IPS DF 19.7 (cell line): ENCODE data around the gene SYT13.
"Not testable (repeated sequence)": the region's sequence is repeated elsewhere in the genome, so short reads cannot be mapped to it uniquely, and the experiment has no call there.

ENCODE experiments used
- DNase-seq: peaks from one replicate; pipeline ENCODE4 v3.0.0-alpha.2; 2013; ENCODE audit warnings: low read depth, low spot score

SYT13 gene

DNA sequence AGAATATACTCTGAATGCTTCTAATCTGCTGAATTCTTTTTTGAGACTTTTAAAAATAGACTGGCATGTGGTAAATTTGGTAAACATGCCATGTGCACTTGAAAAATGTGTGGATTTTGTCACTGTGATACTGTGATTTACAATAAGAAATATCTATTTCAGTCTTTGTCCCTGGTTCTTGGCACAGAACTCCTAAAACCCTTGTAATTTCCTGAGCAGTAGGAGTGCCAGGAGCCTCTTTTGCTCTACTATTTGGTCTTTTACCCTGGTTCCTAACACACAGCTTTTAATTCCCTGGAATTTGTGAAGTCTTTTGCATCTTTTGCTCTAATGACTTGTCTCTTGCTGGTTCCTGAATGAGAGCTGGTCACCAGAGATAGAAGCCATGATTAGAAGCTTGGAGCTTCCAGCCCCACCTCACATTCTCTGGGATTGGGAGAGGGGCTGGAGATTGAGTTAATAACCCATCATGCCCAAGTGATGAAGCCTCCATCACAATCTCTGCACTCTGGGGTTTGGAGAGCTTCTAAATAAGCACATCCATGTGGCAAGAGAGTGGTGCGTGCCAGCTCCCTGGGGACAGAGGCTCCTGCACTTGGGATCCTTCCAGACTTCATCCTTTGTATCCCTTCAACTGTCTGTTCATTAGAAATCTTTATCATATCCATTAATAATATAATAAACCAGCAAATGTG is 27.2 kb upstream of the SYT13 start:
- no peak for DNase-seq

DNA sequence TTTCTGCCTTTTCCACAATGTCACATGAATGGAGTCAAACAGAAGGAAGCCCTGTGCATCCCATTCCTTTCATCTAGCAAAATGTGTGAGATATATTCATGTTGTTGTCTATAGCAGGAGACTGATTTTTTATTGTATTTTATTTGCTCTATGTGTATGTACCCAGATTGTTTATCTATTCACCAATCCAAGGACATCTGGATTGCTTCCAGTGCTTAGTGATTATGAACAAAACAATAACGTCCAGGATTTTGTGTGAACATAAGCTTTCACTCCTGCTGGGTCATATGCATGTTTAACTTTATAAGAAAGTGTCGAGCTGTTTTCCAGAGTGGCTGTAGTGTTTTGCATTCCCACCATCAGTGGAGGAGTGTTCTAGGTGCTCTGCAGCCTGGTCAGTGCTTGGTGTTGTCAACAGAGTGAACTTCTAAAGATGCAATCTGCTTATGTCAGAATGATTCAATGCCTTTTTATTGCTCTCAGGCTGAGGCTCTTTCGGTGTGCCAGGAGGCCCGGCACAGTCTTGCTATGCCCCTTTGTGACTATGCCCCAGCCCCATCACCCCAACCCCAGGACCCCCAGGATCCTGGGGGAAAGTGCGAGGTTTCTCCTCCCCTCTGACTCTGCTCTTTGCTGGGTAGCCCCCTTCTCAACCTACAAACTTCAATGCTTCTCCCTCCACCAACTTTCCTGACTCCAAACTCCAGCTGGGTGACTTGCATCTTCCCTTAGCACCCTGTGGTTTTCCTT is 19.9 kb upstream of the SYT13 start:
- no peak for DNase-seq

DNA sequence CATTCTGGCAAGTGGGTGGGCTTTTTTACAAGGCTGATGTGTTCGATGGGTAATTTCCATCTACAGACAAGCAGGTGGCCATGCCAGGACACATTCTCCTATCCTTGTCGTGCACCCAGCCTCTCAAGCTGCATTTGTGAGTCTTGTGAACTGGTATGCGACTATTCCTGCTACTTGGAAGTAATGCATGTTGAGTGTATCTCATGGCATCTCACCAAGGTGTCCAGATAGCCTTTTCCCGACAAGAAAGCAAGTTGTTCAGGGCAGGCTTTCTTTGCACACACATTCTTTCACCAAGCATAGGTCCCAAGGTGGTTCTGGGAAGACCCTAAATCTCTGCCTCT is 18.8 kb upstream of the SYT13 start:
- no peak for DNase-seq

DNA sequence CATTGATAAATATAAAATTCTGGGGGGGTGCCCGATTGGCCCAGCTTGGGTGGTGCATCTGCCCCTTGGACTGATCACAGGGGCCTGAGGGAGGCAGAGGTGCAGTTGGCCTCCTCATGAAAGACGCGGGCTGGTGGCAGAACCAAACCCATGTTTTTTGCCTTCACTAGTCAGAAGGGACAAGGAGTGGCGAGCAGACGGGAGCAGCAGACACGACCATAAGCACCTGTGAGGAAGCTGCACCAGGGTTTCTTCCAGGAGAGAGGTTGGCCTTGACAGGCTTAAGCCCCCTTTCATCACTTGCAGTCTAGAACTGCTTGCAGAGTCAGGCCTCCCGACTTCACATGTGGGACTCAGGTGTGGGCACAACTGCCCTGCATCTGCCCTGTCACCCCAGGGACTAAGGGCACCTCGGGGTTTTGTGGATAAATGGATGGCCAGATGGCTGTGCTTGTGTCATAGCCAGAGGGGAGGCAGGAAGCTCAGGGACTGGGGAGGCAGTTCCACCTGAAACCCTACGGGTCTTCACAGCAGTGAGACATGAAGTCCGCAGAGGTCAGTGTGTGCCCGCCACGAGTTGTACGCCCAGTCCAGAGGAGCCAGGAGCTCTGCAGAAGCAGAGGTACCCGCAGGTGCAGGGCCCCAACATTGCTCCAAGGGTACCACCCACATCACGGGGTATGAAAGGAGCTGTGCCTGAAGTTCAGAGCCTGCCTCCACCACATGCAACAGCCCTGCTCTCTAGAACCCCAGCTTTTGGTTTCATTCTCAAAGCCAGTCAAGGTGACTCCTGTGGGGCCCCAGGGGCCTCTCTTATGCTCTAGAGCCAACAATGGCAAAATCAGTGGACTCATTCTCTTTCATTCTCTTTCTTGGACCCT is 18.2 kb upstream of the SYT13 start:
- DNase-seq: no peak

DNA sequence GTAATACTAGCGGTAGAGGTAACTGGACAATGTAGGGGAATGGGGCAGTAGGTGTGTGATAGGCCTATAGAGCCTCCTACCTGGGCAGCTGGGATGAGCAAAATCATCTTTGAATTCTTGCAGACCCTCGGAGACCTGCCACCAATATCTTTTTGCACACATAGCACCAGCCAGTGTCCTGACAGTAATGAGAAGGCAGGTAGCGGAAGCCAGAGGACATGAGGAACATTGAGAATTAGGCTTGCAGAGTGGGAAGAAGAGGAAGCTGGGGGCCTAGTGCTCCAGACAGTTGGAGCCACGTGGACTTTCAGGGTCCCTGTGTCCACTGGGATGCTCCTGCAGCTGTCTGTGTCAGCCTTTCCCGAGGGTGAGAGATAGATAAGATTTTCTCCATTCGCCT is 17.2 kb upstream of the SYT13 start:
- DNase-seq: no peak

DNA sequence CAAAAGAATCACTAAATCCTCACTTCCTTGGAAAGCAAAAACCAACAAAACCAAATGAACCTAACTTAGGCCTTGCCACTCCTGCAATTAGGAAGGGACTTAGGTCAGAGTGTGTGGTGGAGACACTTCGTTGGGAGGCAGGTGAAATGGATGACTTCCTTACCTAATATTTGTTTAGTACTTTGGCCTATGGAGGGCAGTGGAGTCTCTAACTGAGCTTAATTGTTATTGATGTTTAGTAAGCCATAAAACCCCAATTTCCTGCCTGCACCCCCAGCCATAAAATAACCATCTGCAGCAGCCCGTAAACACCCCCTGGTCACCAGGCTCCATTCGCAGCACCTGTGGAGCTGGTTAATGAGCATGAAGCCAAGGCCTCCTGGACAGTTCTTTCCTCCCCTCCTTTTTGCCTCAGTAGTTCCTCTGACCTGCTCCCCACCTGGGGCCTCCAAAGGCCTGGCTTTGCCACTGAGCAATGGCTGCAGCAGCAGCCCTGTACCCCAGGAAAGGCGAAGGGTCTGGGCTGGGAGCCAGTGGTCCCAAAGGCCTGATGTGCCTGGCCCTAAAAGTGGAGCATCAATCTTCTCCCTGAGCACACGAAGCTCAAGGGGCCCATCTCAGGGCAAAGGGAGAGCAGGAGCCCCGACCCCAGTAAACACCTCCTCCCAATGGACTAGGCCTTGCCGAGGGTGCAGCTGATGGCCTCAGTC is 15.6 kb upstream of the SYT13 start:
- DNase-seq: no peak

DNA sequence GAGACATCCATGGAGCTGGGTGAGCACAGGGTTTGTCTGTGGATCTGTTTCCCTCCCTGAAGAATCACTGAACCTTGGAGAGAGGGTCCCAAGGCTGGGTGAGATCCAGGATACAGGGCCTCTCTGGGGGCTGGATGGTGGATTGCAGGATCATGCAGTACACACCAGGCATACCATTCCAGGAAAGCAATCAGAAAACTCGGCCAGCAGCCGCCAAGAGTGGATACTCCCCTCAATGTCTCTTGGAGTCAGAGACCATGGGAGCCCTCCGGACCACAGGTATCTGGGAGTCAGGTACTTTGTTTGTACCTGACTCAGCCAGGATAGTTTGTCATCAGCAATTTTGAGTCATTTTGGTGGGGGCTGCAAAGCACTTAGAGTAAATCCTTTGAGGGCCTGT is 14.6 kb upstream of the SYT13 start:
- DNase-seq: no peak

DNA sequence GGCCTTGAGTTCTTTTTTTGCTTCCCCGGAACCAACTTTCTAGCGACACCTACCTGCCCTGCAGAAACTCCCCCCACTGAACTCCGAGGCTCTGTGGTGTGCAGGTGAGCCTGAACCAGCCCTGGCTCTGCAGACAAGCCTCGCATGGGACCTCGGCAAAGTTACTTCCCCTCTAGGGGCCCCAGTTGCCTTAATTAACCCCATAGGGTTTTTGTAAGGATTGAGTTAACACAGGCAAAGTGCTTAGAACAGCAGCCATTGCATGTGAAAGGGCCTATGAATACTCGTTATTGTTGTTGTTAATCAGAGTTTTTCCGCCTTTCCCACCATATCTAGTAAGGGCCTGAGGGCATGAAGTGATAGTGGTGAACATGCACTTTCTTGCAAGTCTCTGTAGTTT is 12.6 kb upstream of the SYT13 start:
- peak; percentile 56 for DNase-seq

DNA sequence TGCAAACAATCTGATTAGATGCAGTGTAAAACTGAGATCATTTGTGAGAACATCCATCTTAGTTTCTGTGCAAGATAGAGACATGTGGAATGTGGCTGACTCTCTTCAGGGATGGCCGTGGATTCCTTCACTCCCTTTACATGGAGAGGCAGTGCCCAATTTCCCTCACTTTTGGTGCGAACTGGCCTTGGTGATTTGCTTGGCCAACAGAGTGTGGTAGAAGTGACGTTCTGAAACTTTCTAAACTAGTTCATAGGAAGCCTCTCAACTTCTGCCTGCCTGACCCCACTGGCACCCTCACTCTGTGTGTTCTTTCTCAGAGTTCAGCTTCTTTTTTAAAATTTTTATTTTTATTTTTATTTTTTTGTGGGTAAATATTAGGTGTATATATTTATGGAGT is 9.9 kb upstream of the SYT13 start:
- no peak for DNase-seq

DNA sequence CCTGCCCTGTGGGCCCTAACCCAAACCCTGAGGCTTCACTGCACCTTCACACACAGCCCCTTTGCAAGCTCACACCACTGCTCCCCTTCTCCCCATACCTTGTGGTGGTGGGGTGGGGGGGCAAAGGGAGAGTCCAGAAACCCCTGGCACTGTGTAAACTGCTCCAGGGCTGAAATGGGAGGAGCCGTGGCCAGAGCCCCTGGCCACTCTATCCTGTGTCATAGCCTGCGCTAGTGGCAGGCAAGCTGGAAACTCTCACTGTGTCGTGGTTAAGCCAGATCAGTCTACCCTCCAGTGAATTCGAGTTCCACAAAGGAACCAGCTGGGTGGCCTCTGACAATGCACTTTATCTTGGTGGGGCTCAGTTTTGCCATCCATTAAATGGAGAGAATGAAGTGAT is 8.4 kb upstream of the SYT13 start:
- no peak for DNase-seq

DNA sequence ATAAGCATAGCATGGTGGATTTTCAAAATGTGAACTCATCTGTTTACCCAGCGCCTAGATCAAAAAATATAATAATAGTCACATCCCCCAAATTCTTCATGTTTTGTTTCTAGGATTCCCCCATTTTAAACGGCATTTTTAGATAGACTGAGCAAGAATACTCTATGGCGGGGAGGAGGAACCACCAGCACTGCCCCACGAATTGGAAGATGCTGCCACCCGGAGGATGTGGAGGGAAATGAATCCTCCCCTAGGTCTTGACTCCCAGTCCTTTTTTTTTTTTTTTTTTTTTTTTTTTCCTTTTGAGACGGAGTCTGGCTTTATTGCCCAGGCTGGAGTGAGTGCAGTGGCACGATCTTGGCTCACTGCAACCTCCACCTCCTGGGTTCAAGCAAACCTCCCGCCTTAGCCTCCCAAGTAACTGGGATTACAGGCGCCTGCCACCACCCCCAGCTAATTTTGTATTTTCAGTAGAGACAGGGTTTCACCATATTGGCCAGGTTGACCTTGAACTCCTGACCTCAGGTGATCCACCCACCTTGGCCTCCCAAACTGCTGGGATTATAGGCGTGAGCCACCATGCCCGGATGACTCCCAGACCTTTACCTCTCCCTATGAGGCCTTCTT is 7.5 kb upstream of the SYT13 start:
- DNase-seq: not testable (repeated sequence)

DNA sequence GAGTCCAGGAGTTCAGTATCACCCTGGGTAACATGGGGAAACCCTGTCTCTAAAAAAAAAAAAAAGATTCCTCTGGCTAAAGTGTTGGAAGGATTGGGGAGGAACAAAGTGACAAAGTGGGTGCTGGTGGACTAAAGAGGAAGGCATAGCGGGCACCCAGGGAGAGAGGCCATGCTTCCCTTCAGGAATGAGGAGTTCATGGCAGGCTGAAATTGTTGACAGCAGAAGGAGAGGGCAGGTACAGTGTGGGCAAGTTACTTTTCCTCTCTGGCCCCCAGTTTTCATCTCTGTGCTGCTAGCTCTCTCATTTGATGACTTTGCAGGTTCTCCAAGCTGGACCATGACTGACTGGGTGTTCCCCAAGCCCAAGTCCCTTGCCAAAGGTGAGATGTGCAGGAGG is 4.4 kb upstream of the SYT13 start:
- DNase-seq: no peak

DNA sequence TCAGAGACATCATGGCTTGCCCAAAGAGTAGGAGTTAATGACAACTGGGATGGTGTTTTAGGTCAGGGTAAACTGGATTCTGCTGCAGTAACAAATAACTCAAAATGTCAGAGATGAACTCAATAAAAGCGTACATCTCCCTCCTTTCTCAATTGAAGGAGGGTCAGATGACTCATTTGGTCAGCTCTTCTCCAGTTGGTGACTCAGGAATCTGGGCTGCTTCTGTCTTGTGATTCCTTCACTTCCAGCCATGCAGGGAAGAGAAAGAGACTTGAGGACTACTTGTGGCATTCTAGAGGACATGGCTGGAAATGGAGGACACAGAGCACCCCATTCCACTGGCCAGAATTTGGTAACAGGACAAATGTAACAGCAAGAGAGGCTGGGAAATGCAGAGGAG is 3.2 kb upstream of the SYT13 start:
- no peak for DNase-seq

DNA sequence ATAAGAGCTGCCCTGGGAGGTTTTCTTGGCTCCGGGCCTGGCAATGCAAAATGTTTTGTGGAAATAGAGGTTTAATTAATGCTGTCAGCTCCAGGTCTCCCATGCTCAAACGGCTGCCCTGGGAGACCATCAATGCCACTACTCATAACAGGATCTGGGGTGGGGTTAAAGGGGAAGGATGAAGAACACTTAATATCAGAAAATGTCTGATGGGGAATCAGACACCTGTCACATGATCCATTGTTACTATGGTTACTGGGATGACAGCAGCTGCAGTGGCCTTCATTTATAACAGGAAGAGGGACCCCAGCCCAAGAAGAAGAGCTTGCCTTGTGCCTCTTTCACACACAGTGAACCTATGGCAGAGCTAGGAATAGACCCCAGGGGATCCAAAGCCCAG is 2.2 kb upstream of the SYT13 start:
- no peak for DNase-seq

DNA sequence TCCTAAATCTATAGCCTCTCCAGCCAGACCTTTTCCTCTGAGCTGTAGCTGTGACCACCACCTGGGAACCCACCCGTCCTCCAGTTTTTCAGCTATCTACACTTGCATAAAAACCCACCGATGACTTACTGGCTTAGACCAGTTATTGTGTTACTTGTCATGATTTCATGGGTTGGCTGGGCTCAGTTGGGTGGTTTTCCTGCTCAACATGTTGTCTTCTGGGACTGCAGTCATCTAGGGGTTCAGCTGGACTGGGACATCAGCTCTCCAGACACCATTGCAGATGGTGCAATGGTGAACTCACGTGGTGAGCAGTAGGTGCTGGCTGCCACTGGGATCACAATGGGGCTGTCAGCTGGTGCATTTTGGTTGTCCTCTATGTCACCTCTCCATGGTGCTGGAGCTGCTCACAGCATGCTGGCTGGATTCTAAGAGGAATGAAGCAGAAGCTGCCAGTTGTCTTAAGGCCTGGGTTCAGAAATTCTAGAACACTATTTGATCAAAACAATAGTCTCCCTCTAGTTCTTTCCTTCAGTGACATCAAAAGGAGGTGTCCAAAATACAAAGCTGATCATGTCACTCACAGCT is 1.3 kb upstream of the SYT13 start:
- DNase-seq: no peak

DNA sequence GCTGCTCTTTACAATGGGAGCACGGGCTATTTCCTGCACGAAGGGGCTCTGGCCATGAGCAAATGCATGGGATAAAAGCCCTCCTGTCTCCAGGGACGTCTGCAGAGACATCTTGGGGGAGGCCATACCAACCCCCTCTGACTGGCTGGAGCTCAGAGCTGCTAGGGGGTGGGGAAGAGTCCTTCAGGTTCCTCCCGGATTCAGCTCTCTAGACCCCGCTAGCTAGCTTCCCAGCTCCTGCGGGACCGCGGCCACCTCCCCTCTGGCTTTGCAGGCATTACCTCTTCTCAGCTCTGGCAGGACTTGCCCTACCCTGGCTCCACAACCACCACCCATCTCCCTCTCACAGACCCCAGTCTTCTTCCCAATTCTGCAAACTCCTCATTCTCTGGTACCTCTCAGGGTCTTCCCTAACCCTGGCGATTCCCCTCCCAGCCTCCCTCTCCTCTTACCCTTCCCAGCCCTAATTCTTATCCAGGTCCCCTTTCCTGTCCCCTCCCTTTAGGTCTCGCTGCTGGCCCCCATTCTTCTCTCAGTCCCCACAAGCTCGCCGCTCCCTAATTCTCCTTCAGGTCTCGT is 802 bp downstream of the SYT13 start:
- no peak for DNase-seq

DNA sequence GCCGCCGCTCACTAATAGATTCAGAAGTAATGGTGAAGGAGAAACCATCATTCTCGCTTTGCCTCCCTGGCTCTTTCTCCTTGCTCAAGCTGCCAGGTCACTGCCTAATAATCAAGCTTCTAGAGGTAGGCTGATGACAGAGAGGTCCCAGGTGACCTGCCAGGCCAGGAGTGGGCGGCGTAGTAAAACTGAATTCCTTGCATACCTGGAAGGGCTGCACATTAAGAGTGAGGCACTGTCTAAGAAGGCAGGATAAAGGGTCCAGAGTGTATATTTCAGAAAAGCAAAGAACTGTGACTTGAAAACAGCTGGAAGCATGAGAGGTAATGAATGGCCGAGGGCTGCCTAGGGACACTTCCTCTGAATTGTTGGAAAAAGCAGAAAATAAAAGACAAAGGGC is 4.1 kb downstream of the SYT13 start:
- DNase-seq: no peak

DNA sequence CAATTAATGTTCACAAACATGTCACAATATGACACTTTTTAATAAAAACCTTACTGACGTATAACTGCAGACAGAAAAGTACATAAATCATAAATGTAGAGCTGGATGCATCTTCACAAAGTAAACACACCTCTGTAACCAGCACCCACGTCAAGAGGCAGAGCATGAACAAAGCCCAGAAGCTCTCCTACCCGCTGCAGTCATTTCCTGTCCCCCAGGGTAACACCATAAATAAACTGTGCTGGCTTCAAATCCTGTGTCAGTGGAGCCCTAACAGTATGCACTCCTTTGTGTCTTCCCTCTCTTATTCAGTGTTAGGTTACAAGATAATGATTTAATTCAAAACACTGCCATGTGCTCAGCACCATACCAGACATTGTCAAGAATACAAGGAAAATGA is 5.7 kb downstream of the SYT13 start:
- DNase-seq: no peak

DNA sequence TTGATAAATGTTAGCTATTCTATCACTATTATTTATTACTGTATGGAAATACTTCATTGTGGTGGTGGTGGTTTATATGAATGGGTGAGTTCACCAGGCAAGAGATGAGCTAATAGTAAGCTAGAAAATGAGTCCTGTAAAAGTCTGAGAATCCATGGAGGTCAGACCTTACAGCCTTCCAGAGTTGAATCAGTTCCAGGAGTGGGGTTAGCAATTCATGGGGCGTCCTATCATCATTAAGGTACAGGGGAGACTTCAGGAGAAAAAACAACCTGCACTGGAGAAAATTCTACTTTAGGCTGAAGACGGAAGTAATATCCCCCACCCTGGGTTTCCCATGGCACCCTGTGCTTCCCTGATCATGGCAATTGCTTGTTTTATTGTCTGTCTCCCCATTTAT is 6.5 kb downstream of the SYT13 start:
- DNase-seq: no peak

DNA sequence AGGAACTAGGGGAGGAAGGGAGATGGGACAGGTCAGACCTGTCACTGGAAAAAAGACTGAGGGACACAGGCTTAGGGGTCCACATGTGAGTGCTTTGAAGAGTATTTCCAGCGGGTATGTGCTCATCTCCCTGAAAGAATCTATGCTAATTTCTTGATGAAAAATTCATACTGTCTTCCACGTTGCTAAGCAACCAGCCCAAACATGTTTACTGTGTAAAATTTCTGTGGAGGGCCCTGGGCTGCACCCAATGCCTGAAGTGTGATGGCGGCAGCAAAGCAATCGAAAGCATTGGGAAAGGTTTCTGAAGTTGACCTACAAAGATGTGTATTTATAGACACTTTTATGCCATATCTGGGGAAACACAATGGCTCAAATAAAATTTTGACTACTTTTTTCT is 7.4 kb downstream of the SYT13 start:
- DNase-seq: no peak

DNA sequence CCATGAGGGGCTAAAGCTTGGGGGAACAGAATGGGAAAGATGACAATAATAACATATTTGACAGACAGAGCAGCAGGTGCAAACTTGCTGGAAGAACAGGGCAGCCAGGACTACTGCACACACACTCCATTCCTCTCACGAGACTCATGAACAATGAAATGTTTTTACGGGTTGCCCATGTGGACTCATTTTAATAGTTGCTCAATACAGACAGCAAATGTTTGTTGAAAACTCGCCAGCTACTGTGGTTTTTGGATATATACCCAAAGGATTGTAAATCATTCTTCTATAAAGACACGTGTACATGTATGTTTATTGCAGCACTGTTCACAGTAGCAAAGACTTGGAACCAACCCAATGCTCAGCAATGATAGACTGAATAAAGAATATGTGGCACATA is 10.3 kb downstream of the SYT13 start:
- no peak for DNase-seq
